HL-60 (cell line): Measurements from ENCODE around the gene NPEPPS.

ENCODE experiments used
- DNase-seq, 2 experiments: peaks; one replicate each; pipeline ENCODE4 v3.0.0-alpha.2; 2010 to 2020; ENCODE audit warnings: low read depth in 1 of 2, low spot score in 1 of 2
- H3K27ac ChIP-seq: fragments of 250-450 bp; sonication (Bioruptor Pico); replicated peaks from 2 replicates; pipeline ENCODE4 v1.5.1; 2020; ENCODE audit warnings: mild to moderate bottlenecking, moderate library complexity
- H3K27me3 ChIP-seq: fragments of 250-450 bp; sonication (Bioruptor Pico); 2 replicates; pipeline ENCODE4 v1.5.1; 2021; ENCODE audit warnings: mild to moderate bottlenecking, moderate library complexity; ENCODE audit not compliant: insufficient read depth, poor library complexity, severe bottlenecking
- H3K4me3 ChIP-seq: replicated peaks from 2 replicates; pipeline ENCODE4 v1.5.1; 2011; ENCODE audit warnings: mild to moderate bottlenecking, control low read depth, low read length; ENCODE audit not compliant: insufficient read depth
- GABPA ChIP-seq: IDR thresholded peaks from 2 replicates; pipeline ENCODE4 v1.6.1; 2012; ENCODE audit warnings: low read depth
- POLR2AphosphoS5 ChIP-seq: IDR thresholded peaks from 2 replicates; pipeline ENCODE4 v1.6.1; 2012; ENCODE audit warnings: low read depth
- REST ChIP-seq: IDR thresholded peaks from 2 replicates; pipeline ENCODE4 v1.6.1; 2012; ENCODE audit warnings: low read depth; ENCODE audit not compliant: insufficient replicate concordance
- SPI1 ChIP-seq: IDR thresholded peaks from 2 replicates; pipeline ENCODE4 v1.6.1; 2012; ENCODE audit warnings: low read depth, mild to moderate bottlenecking, borderline replicate concordance
- TF ChIP-seq, protein P1 (sequence below): IDR thresholded peaks from one replicate; pipeline ENCODE4 v1.5.1; 2011; ENCODE audit warnings: low read length, control low read depth, inconsistent platforms; ENCODE audit not compliant: insufficient read depth

NPEPPS gene

DNA sequence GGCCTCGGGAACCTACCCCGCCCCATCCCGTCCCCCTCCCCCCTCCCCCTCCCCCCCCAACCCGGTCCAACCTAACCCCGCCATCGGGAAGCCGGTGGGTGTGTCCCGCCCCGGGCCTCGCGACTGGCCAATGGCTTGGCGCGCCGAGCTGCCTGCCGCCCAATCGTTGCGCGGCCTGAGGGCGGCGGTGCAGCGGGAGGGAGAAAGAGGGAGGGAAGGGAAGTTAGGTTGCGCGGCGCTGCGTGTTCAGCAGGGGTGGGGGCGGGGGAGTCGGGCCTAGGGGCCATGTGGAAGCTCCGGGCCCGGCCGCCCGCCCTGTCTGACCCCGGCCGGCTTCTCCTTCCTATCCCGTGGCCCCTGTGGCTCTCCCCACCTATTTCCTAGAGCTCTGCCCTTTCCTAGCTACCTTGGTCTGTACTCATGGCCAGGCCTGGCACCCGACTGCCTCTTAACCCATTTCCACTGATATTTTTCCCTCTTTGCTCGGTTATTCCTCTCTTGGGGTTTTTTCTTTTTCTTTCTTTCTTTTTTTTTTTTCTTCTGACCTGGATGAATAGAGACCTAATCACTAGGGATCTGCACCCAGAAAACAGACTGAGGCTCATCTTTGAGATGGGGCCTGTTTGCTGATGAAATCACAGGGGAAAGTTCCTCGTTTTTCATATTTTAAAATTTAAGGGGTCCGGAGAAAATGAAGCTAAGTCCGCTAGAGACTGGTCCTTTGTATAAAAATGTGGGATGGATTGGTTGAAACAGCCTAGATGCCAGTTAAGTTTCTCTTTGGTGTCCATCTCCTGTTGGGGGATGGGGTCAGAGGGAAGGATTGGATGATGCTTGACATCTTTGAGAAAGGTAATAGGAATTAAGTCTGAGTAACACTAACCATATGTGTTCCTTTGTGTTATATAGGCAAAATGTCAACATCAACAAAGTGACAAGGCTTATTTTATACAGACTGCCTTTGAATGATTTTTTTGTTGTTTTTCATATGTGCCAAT is 119.9 kb downstream of the NPEPPS start:
- Histone ChIP-seq H3K27ac (peak overlapping the region; percentile 90), H3K27me3 (no peaks in the 10 kb centered on the region), H3K4me3 (peak overlapping the region; percentile 77)
- no peak for TF ChIP-seq REST
- TF ChIP-seq, protein P1, sequence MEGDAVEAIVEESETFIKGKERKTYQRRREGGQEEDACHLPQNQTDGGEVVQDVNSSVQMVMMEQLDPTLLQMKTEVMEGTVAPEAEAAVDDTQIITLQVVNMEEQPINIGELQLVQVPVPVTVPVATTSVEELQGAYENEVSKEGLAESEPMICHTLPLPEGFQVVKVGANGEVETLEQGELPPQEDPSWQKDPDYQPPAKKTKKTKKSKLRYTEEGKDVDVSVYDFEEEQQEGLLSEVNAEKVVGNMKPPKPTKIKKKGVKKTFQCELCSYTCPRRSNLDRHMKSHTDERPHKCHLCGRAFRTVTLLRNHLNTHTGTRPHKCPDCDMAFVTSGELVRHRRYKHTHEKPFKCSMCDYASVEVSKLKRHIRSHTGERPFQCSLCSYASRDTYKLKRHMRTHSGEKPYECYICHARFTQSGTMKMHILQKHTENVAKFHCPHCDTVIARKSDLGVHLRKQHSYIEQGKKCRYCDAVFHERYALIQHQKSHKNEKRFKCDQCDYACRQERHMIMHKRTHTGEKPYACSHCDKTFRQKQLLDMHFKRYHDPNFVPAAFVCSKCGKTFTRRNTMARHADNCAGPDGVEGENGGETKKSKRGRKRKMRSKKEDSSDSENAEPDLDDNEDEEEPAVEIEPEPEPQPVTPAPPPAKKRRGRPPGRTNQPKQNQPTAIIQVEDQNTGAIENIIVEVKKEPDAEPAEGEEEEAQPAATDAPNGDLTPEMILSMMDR, result no peak
- TF ChIP-seq POLR2AphosphoS5, result 0 out of 2 replicates have a peak, but pooled peaks have one; percentile 47
- TF ChIP-seq GABPA, result no peak
- TF ChIP-seq SPI1, result peak; percentile 40; the same call in 1 of the 2 replicates
- peak; percentile 92 to 97 for DNase-seq

- no peak for TF ChIP-seq REST
- no peak for TF ChIP-seq POLR2AphosphoS5
- TF ChIP-seq GABPA, result no peak
- no peak for TF ChIP-seq SPI1
- Histone ChIP-seq H3K27me3 (no peaks in the 10 kb centered on the region), H3K4me3 (peak overlapping the region; percentile 77), H3K27ac (peak overlapping the region; percentile 90)
- DNase-seq, result no peak
Measured at GRCh38 chr17:47651704-47652103, 120.8 kb downstream of the NPEPPS start.

GRCh38 chr17:47652570-47652969 is 121.7 kb downstream of the NPEPPS start:
- no peaks in the 10 kb centered on the region for H3K27me3 ChIP-seq
- no peak overlapping the region for H3K4me3 ChIP-seq
- no peak overlapping the region for H3K27ac ChIP-seq
- TF ChIP-seq REST (peak; percentile 93), GABPA (no peak)
- DNase-seq, result no peak

- no peak overlapping the region for H3K27ac ChIP-seq
- H3K4me3 ChIP-seq, result no peak overlapping the region
- DNase-seq, result no peak
Measured at GRCh38 chr17:47653442-47653841, 122.5 kb downstream of the NPEPPS start.

More at GRCh38 chr17:47653442-47653841, 122.5 kb downstream of the NPEPPS start:
- TF ChIP-seq REST (no peak), SPI1 (no peak), POLR2AphosphoS5 (no peak), GABPA (no peak)
- TF ChIP-seq, protein P1, result no peak
- H3K27me3 ChIP-seq, result no peaks in the 10 kb centered on the region
